ENCODE results near the gene MYBPC3.
"Not testable (repeated sequence)": the region's sequence is repeated elsewhere in the genome, so short reads cannot be mapped to it uniquely, and the experiment has no call there.

MYBPC3 gene

DNA sequence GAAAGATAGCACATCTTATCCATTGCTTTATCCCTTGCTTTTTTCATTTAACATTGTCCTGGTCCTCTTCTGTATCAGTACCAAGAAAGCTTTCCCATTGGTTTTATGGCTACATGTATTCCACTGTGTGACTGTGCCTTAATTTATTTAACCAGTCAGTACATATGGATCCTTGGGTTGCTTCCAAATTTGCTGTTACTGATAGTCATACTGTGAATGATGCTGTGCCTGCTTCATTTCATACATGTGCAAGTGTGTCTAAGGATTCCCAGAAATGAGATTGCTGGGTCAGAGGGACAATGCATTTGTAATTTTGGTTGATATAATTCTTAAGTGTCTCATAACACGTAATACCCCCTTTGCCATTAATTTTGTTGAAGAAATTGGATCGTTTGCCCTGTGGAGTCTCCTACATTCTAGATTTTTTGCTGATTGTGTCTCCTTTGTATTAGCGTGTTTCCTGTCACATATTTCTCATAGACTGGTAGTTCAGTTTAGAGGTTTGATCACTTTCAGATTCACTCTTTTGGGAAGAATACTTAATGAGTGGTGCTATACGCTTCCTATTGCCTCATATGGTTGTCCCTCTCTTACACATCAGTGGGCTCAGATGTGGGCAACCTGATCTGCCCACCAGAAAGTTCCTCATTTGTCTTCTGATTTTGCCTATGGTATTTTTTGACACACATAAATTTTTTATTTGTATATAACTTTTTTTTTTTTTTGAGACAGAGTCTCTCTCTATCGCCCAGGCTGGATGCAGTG lies 35.3 kb downstream of the MYBPC3 start:
- Histone ChIP-seq H3K18ac (ENCODE audit: low read depth in 1 of 2, low read length in 2 of 2) (no peak overlapping the region), H2AFZ (ENCODE audit: low read depth, low read length) (no peak overlapping the region), H3K27me3 (ENCODE audit: control insufficient read depth in 1 of 2, insufficient read depth in 1 of 2, low read length in 2 of 2) (no peaks in the 10 kb centered on the region), H3K4me3 (ENCODE audit: insufficient read depth in 1 of 2, low read depth in 1 of 2, low read length in 2 of 2) (no peak overlapping the region), H2AK5ac (ENCODE audit: low read length, severe bottlenecking) (no peak overlapping the region), H3K14ac (ENCODE audit: low read length in 2 of 2) (no peak overlapping the region), H3K4ac (ENCODE audit: low read depth in 1 of 2, low read length in 2 of 2) (no peak overlapping the region), H3K23ac (ENCODE audit: low read length in 2 of 2) (no peak overlapping the region), H3K9me3 (ENCODE audit: control insufficient read depth, low read length) (no peaks in the 10 kb centered on the region), H3K4me1 (ENCODE audit: control insufficient read depth, insufficient read depth, low read depth, low read length) (no peaks in the 10 kb centered on the region), H3K27ac (ENCODE audit: low read length, poor library complexity, severe bottlenecking) (no peak overlapping the region), H2BK12ac (ENCODE audit: low read length in 2 of 2) (no peak overlapping the region), H4K91ac (ENCODE audit: low read length) (no peak overlapping the region), H2BK15ac (ENCODE audit: low read depth, poor library complexity, severe bottlenecking) (no peak overlapping the region), H2BK5ac (ENCODE audit: low read depth, low read length, poor library complexity, severe bottlenecking) (no peak overlapping the region), H3K79me1 (replicated peaks; ENCODE audit: low read length, poor library complexity, severe bottlenecking) (peaks cover 2% of the 10 kb centered on the region), H2BK120ac (ENCODE audit: low read depth, low read length) (no peak overlapping the region), H3K9ac (ENCODE audit: low read length) (no peak overlapping the region), H3K4me2 (ENCODE audit: low read length, poor library complexity, severe bottlenecking) (no peak overlapping the region), H4K8ac (ENCODE audit: low read length) (no peak overlapping the region), H3K36me3 (ENCODE audit: control insufficient read depth in 1 of 2, insufficient read depth in 2 of 2, low read depth in 1 of 2, low read length in 2 of 2) (peaks cover 24 to 38% of the 10 kb centered on the region in 2 experiments)
- WGBS = 98% methylated on average over 5 of the region's 5 CpGs
- no peak for DNase-seq

DNA sequence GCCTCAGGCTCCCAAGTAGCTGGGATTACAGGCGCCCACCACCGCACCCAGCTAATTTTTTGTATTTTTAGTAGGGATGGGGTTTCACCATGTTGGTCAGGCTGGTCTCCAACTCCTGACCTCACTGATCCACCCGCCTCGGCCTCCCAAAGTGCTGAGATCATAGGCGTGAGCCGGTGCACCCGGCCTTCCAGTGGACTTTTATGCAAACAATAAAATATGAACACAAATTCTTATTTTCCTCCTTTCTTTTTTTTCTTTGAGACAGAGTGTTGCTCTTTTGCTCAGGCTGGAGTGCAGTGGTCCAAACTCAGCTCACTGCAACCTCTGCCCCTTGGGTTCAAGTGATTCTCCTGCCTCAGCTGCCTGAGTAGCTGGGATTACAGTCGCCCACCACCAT lies 36.0 kb downstream of the MYBPC3 start:
- H2AK5ac ChIP-seq (ENCODE audit: low read length, severe bottlenecking); H3K9ac ChIP-seq (ENCODE audit: low read length); H2BK12ac ChIP-seq (ENCODE audit: low read length in 2 of 2); H4K91ac ChIP-seq (ENCODE audit: low read length); H3K4ac ChIP-seq (ENCODE audit: low read depth in 1 of 2, low read length in 2 of 2); H2BK15ac ChIP-seq (ENCODE audit: low read depth, poor library complexity, severe bottlenecking); H2BK120ac ChIP-seq (ENCODE audit: low read depth, low read length); H3K9me3 ChIP-seq (ENCODE audit: control insufficient read depth, low read length); H3K14ac ChIP-seq (ENCODE audit: low read length in 2 of 2); H3K23ac ChIP-seq (ENCODE audit: low read length in 2 of 2); H2BK5ac ChIP-seq (ENCODE audit: low read depth, low read length, poor library complexity, severe bottlenecking); H3K79me1 ChIP-seq (replicated peaks; ENCODE audit: low read length, poor library complexity, severe bottlenecking); H3K4me1 ChIP-seq (ENCODE audit: control insufficient read depth, insufficient read depth, low read depth, low read length); DNase-seq; H4K8ac ChIP-seq (ENCODE audit: low read length); H3K18ac ChIP-seq (ENCODE audit: low read depth in 1 of 2, low read length in 2 of 2); H2AFZ ChIP-seq (ENCODE audit: low read depth, low read length); H3K4me3 ChIP-seq (ENCODE audit: insufficient read depth in 1 of 2, low read depth in 1 of 2, low read length in 2 of 2); H3K4me2 ChIP-seq (ENCODE audit: low read length, poor library complexity, severe bottlenecking); H3K27ac ChIP-seq (ENCODE audit: low read length, poor library complexity, severe bottlenecking); H3K27me3 ChIP-seq (ENCODE audit: control insufficient read depth in 1 of 2, insufficient read depth in 1 of 2, low read length in 2 of 2): not testable (repeated sequence)
- peaks cover 29 to 39% of the 10 kb centered on the region in 2 experiments for H3K36me3 ChIP-seq (ENCODE audit: control insufficient read depth in 1 of 2, insufficient read depth in 2 of 2, low read depth in 1 of 2, low read length in 2 of 2)
- 100% methylated on average over 8 of the region's 8 CpGs for WGBS

DNA sequence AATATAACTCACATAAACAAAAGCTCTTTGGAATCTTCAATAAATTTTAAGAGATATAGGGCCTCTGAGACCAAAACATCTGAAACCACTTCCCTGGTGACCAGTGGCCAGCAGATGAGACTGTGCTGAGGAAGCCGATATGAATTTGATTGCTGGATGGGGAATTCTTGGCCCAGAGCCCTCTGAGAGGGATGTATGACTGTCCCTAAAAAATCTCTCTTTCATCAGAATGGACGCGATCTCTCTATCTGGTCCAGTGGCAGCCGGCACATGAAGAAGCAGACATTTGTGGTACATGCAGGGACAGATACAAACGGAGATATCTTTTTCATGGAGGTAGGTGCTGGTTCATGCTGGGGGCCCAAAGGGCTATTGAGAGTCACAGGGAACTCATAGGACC lies 37.5 kb downstream of the MYBPC3 start:
- Histone ChIP-seq H2BK15ac (ENCODE audit: low read depth, poor library complexity, severe bottlenecking) (no peak overlapping the region), H3K27me3 (ENCODE audit: control insufficient read depth in 1 of 2, insufficient read depth in 1 of 2, low read length in 2 of 2) (no peaks in the 10 kb centered on the region), H2AFZ (ENCODE audit: low read depth, low read length) (no peak overlapping the region), H4K8ac (ENCODE audit: low read length) (no peak overlapping the region), H2BK5ac (ENCODE audit: low read depth, low read length, poor library complexity, severe bottlenecking) (no peak overlapping the region), H3K4me3 (ENCODE audit: insufficient read depth in 1 of 2, low read depth in 1 of 2, low read length in 2 of 2) (no peak overlapping the region), H3K4me1 (ENCODE audit: control insufficient read depth, insufficient read depth, low read depth, low read length) (no peaks in the 10 kb centered on the region), H2BK12ac (ENCODE audit: low read length in 2 of 2) (no peak overlapping the region), H3K18ac (ENCODE audit: low read depth in 1 of 2, low read length in 2 of 2) (no peak overlapping the region), H3K9ac (ENCODE audit: low read length) (peak overlapping the region; percentile 38), H3K23ac (ENCODE audit: low read length in 2 of 2) (no peak overlapping the region), H3K9me3 (ENCODE audit: control insufficient read depth, low read length) (no peaks in the 10 kb centered on the region), H3K79me1 (replicated peaks; ENCODE audit: low read length, poor library complexity, severe bottlenecking) (peaks cover 2% of the 10 kb centered on the region), H3K14ac (ENCODE audit: low read length in 2 of 2) (no peak overlapping the region), H3K36me3 (ENCODE audit: control insufficient read depth in 1 of 2, insufficient read depth in 2 of 2, low read depth in 1 of 2, low read length in 2 of 2) (peaks cover 32 to 47% of the 10 kb centered on the region in 2 experiments), H3K27ac (ENCODE audit: low read length, poor library complexity, severe bottlenecking) (no peak overlapping the region), H2AK5ac (ENCODE audit: low read length, severe bottlenecking) (no peak overlapping the region), H2BK120ac (ENCODE audit: low read depth, low read length) (no peak overlapping the region), H3K4ac (ENCODE audit: low read depth in 1 of 2, low read length in 2 of 2) (no peak overlapping the region), H4K91ac (ENCODE audit: low read length) (no peak overlapping the region), H3K4me2 (ENCODE audit: low read length, poor library complexity, severe bottlenecking) (no peak overlapping the region)
- WGBS = 96% methylated on average over 5 of the region's 5 CpGs
- no peak for DNase-seq

DNA sequence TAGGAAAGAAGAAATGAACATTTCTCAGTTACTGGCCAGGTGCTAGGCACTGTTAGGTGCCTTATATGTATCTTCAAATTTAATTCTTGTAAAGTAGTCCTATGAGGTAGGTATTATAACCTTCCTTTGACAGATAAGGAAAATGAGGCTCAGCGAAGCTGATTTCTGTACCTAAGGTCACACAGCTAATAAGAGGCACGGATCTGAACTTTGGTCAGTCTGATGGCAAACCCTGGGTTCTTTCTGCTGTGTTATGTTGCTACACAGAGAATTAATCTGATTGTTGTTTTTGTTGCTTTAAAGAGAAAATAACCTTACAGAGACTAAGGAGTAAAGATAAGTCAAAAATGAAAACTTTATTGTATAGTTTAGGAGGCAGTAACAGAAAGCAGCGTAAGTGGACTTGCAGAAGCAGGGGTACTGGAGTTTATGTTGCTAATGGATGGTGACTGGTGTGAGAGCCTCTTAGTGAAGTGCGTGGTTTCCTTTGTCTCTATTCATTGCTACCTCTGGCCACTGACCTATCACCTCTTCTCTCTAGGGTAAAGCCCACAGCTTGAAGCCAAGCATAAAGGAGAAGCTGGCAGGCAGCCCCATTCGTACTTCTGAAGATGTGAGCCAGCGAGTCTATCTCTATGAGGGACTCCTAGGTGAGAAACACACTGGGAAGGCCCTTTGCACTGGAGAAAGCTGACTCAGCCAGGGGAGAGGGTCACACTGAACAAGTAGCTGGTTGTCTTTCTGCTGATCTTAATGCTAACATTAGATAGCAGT lies 44.3 kb downstream of the MYBPC3 start:
- Histone ChIP-seq H2BK5ac (ENCODE audit: low read depth, low read length, poor library complexity, severe bottlenecking) (no peak overlapping the region), H3K79me1 (replicated peaks; ENCODE audit: low read length, poor library complexity, severe bottlenecking) (peaks cover 17% of the 10 kb centered on the region), H2AFZ (ENCODE audit: low read depth, low read length) (no peak overlapping the region), H3K36me3 (ENCODE audit: control insufficient read depth in 1 of 2, insufficient read depth in 2 of 2, low read depth in 1 of 2, low read length in 2 of 2) (peaks cover 56 to 87% of the 10 kb centered on the region in 2 experiments), H2BK12ac (ENCODE audit: low read length in 2 of 2) (no peak overlapping the region), H3K4me3 (ENCODE audit: insufficient read depth in 1 of 2, low read depth in 1 of 2, low read length in 2 of 2) (no peak overlapping the region), H3K4me2 (ENCODE audit: low read length, poor library complexity, severe bottlenecking) (no peak overlapping the region), H3K14ac (ENCODE audit: low read length in 2 of 2) (no peak overlapping the region), H2BK120ac (ENCODE audit: low read depth, low read length) (no peak overlapping the region), H3K27ac (ENCODE audit: low read length, poor library complexity, severe bottlenecking) (no peak overlapping the region), H3K18ac (ENCODE audit: low read depth in 1 of 2, low read length in 2 of 2) (no peak overlapping the region), H4K91ac (ENCODE audit: low read length) (no peak overlapping the region), H2BK15ac (ENCODE audit: low read depth, poor library complexity, severe bottlenecking) (no peak overlapping the region), H3K4me1 (ENCODE audit: control insufficient read depth, insufficient read depth, low read depth, low read length) (peaks cover 6% of the 10 kb centered on the region), H3K9me3 (ENCODE audit: control insufficient read depth, low read length) (peaks cover 2% of the 10 kb centered on the region), H3K9ac (ENCODE audit: low read length) (no peak overlapping the region), H3K4ac (ENCODE audit: low read depth in 1 of 2, low read length in 2 of 2) (no peak overlapping the region), H4K8ac (ENCODE audit: low read length) (no peak overlapping the region), H3K27me3 (ENCODE audit: control insufficient read depth in 1 of 2, insufficient read depth in 1 of 2, low read length in 2 of 2) (no peaks in the 10 kb centered on the region), H3K23ac (ENCODE audit: low read length in 2 of 2) (no peak overlapping the region), H2AK5ac (ENCODE audit: low read length, severe bottlenecking) (no peak overlapping the region)
- 93% methylated on average over 6 of the region's 6 CpGs for WGBS
- DNase-seq = no peak
